Activated effector memory CD4-positive, alpha-beta T cell treated with Interleukin-2 at 50 U/mL for 16 hours (primary cell): Measurements from ENCODE around the gene TNFSF13.
A peak's percentile ranks its signal among the peaks of the same experiment; 100 is the strongest.

ENCODE experiments used
- DNase-seq: peaks from one replicate; pipeline ENCODE4 v3.0.0-alpha.2; 2020

The TNFSF13 gene

GRCh38 chr17:7553356-7553755 lies 5.2 kb upstream of the TNFSF13 start:
- no peak for DNase-seq

DNA sequence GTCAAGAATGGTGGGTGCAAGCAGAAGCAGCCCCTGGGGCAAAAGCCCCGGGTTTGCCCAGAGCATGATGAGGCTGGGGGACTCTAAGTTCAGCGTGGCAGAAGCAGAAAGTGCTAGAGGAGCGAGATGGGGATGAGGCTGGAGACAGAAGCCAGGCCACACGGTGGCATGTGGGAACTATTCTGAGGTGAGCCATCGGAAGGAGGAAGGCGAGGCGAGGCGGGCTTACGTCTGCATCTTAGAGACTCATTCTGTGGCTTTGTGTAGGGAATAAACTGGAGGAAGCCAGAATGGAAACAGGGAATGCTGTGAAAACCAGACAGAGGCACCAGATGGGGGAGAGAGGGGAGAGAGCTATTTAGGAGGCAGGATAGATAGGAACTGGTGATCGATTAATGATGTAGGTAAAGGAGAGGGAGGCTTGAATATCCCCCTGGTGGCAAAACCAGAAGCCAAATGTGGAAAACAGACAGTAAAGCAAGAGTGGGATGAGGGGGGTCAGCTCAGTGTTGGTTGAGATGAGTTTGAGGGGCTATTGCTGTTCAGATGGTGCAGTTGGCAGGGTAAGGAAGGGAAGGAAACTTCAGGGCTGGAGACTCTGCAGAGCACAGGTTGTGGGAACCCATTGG lies 3.1 kb upstream of the TNFSF13 start:
- no peak for DNase-seq

DNA sequence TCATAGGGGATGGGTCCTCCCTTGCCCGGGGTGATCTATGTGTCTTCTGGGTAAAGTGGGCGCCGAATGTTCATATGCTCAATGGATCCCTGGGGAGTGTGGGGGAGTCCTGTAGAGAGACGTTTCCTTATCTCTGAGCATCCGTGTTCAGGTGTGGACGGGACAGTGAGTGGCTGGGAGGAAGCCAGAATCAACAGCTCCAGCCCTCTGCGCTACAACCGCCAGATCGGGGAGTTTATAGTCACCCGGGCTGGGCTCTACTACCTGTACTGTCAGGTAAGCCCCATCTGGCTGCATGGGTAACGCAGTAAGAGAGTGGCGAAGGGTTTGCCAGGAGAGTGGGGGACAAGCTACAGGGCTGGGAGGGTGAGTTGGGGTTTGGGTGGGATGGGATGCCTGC lies 1.9 kb upstream of the TNFSF13 start:
- no peak for DNase-seq

- DNase-seq: no peak
Observed at GRCh38 chr17:7557147-7557764, 1.3 kb upstream of the TNFSF13 start.

GRCh38 chr17:7557775-7558543 lies 591 bp upstream of the TNFSF13 start:
- DNase-seq: no peak

- DNase-seq: no peak
Observed at GRCh38 chr17:7559320-7560171, 996 bp downstream of the TNFSF13 start.

DNA sequence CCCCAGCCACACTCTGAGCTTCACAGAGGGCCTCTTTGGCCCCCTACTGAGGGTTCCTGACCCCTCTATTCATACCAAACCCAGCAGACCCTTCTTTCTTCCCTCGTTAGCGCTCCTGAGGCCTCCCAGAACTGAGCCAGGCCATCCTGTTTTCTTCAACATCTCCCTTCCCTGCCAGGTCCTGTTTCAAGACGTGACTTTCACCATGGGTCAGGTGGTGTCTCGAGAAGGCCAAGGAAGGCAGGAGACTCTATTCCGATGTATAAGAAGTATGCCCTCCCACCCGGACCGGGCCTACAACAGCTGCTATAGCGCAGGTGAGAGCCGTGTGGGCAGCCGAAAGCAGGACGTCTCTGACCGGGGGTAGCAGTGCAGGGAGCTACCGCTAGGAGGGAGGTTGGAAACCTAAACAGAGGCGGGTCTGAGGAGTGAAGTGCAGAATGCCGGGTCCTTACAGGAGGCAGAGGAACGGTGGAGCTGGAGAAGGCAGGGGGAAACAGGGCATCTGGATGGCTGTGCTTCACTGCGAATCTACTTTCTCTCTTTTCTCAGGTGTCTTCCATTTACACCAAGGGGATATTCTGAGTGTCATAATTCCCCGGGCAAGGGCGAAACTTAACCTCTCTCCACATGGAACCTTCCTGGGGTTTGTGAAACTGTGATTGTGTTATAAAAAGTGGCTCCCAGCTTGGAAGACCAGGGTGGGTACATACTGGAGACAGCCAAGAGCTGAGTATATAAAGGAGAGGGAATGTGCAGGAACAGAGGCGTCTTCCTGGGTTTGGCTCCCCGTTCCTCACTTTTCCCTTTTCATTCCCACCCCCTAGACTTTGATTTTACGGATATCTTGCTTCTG lies 1.9 kb downstream of the TNFSF13 start:
- DNase-seq: no peak

- DNase-seq: peak; percentile 75
Observed at GRCh38 chr17:7561028-7561575, 2.6 kb downstream of the TNFSF13 start.

DNA sequence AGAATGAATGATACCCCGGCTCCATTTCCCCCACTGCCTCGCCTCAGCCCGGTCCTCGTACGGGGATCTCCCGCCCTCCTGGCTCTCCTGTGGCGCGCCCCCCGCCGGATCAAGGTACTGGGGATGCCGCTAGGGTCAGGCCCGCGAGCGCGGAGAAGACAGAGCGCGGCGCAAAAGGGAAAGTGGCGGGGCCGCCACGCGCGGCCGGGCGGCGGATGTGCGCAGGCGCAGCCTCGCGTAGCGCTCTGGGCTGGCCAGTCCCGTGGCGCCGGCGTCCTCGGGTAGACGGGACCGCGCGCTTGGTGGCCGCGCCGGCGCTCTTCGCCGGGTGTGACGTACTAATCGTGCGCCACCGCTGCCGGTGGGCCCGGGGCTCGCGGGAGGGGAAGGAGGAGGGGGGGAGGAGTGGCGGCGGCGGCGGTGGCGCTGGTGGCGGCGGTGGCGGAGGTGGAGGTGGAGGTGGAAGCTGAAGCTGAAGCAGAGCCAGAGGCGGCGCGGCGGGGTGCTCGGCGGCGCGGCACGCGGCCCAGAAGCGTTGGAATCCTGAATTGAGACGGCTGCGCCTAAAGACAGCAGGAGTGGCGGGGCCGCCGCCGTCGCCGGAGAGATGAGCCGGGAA lies 3.1 kb downstream of the TNFSF13 start, which contains the start of gene SENP3:
TSS of gene SENP3 (plus strand) at position 331 of the 619 bp plus-strand sequence. CDS start 1,158 bp downstream, outside the sequence.
- DNase-seq: peak; percentile 85

- DNase-seq: no peak
Observed at GRCh38 chr17:7562208-7562605, 3.7 kb downstream of the TNFSF13 start.

DNA sequence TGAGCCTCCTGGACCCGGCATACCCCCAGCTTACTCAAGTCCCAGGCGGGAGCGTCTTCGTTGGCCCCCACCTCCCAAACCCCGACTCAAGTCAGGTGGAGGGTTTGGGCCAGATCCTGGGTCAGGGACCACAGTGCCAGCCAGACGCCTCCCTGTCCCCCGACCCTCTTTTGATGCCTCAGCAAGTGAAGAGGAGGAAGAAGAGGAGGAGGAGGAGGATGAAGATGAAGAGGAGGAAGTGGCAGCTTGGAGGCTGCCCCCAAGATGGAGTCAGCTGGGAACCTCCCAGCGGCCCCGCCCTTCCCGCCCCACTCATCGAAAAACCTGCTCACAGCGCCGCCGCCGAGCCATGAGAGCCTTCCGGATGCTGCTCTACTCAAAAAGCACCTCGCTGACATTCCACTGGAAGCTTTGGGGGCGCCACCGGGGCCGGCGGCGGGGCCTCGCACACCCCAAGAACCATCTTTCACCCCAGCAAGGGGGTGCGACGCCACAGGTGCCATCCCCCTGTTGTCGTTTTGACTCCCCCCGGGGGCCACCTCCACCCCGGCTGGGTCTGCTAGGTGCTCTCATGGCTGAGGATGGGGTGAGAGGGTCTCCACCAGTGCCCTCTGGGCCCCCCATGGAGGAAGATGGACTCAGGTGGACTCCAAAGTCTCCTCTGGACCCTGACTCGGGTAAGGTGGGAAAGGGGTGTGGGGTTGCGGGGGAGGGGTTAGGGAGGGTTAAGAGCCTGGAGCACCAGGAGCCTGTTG lies 4.7 kb downstream of the TNFSF13 start:
- no peak for DNase-seq

DNA sequence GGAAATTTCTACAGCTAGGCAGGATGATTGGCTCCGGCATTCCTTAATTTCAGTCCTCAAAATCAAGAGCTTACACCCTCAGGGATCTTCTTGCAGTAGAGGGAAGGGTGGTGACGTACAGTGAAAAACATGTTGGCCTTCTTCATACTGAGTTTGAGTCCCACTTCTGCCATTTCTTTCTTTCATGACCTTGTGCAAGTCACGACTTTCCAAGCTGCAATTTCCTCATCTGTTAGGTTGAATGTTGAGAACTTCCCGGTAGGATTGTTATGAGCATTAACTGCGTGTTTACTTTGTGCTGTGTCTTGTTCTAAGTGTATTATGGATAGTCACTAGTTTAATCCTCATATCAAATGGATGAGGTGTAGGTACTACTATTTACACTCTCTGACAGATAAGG lies 11.0 kb downstream of the TNFSF13 start:
- no peak for DNase-seq

DNA sequence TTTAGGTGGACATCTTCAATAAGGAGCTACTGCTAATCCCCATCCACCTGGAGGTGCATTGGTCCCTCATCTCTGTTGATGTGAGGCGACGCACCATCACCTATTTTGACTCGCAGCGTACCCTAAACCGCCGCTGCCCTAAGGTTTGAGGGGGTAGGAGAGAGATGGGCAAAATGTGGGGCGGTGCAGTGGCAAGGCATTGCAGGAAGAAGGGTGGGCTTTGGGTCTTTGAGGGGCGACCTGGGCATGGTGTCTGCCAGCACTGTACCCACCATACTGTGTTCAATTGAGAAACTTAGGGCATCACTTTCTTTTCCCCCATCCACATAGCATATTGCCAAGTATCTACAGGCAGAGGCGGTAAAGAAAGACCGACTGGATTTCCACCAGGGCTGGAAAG lies 11.8 kb downstream of the TNFSF13 start:
- no peak for DNase-seq

- no peak for DNase-seq
Observed at GRCh38 chr17:7572338-7572587, 13.7 kb downstream of the TNFSF13 start.

- peak; percentile 100 for DNase-seq
Observed at GRCh38 chr17:7572588-7573323, 14.2 kb downstream of the TNFSF13 start.

DNA sequence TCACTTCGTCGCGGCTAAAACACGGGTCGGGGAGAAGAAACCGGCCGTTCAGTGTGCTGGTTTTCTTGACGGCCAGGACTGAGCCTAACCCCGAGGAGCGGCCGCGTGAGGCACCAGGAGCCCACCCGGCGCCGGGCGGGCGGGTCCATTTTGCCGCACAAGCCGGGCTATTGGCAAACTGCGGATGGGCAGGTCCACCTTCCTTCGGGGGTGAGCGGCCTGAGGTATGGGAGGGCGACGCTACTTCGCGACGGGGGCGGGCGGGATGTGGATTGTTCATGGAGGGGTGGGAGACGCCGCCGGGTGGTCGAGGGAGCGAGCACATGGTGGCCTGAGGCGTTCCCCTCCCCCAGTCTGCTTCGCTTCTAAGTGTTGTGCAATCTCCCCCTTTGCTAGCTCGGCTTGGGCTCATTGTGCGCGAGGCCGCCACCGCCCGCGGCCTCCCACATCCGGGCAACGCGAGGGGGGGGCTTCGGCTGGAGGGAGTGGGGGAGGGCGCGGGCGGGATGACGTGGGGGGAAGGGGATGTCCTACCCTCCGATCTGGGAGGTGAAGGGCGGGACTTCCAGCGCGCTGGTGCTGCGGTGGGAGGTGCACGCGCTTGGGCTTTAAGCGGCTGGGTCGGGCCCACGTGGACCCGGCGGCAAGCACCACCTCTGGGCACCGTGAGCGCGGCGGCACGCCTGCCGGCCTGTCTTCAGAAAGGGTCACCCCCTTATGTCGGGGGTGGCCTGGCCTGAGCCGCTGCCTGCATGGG lies 15.0 kb downstream of the TNFSF13 start:
- peak; percentile 88 for DNase-seq

- DNase-seq: no peak
Observed at GRCh38 chr17:7574176-7574953, 15.8 kb downstream of the TNFSF13 start.

GRCh38 chr17:7575481-7575883 lies 16.9 kb downstream of the TNFSF13 start:
- no peak for DNase-seq

DNA sequence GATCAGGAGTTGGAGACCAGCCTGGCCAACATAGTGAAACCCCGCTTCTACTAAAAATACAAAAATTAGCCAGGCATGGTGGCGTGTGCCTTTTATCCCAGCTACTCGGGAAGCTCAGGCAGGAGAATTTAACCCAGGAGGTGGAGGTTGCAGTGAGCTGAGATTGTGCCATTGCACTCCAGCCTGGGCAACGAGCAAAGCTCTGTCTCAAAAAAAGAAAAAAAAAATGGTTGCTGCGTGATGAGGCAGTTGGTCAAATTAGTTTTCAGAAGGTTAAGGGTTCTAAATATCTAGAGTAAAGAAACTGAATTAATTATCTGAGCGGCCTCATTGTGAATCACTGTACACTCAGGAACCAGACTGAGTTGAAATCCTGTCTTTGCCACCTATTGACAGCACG lies 17.4 kb downstream of the TNFSF13 start:
- DNase-seq: no peak
